ENCODE results near the gene RNF144B. TPM values are rescaled to one million over a fixed set of nuclear protein-coding genes. Genes with fewer than 3 reads are reported as not detected.

RNF144B gene
- total RNA-seq, 1 donor from 2014 or later, result 6.3 TPM

DNA sequence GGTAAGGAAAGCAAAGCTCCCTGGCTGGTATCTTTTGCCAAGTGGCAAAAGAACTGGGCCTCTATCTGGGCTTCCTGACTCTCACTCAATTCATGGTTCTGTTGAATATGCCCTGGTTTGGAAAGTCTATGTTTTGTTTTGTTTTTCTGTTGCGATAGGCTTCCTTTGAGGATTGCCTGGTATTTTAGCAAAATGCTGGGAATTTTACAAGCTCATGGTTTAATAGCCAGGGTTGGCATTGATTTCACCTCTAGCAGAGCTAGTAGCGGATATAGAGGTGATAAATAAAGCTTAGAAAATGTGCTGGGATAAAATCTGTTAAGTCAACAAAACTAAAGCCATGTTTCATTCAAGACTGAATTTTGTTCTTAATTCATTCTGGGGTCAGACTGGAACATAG is 109.9 kb downstream of the RNF144B start:
- DNase-seq (ENCODE audit: low read depth), result no peak

GRCh38 chr6:18498408-18498807 is 111.3 kb downstream of the RNF144B start:
- no peak for DNase-seq (ENCODE audit: low read depth)
- TF ChIP-seq CTCF (conservative IDR thresholded peaks at IDR 0.05; ENCODE audit: low read depth, low read length), result no peak
- H3K4me3 ChIP-seq (ENCODE audit: low read depth, low read length), result no peak overlapping the region

More for the DNA sequence above, 109.9 kb downstream of the RNF144B start:
- H3K4me3 ChIP-seq (ENCODE audit: low read depth, low read length), result no peak overlapping the region
- no peak for TF ChIP-seq CTCF (conservative IDR thresholded peaks at IDR 0.05; ENCODE audit: low read depth, low read length)

- DNase-seq (ENCODE audit: low read depth), result no peak
- TF ChIP-seq CTCF (conservative IDR thresholded peaks at IDR 0.05; ENCODE audit: low read depth, low read length), result no peak
- no peak overlapping the region for H3K4me3 ChIP-seq (ENCODE audit: low read depth, low read length)
These were observed 113.9 kb downstream of the RNF144B start for GRCh38 chr6:18500921-18501662.

GRCh38 chr6:18501663-18502013 is 114.5 kb downstream of the RNF144B start:
- peak; percentile 89 for DNase-seq (ENCODE audit: low read depth)
- no peak for TF ChIP-seq CTCF (conservative IDR thresholded peaks at IDR 0.05; ENCODE audit: low read depth, low read length)

DNA sequence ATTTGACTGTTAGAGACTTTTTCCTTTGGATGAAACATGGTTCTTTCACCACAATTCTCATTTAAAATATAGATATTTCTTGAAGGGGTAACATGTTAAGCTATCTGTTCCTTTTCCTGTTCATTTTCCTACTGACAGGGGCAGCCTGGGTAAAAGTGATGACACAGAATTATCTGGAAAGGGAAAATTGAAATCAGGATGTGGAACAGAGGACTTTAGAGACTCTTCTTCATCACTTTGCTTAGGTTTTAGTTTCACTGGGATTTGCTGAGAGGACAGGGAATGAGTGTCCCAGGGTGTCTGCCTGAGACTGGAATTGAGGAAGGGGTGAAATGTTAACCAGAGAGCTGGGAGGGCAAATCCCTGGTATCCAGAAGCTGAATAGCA is 116.0 kb downstream of the RNF144B start:
- no peak for TF ChIP-seq CTCF (conservative IDR thresholded peaks at IDR 0.05; ENCODE audit: low read depth, low read length)
- H3K4me3 ChIP-seq (ENCODE audit: low read depth, low read length), result peak overlapping the region; percentile 37
- no peak for DNase-seq (ENCODE audit: low read depth)

More at GRCh38 chr6:18501663-18502013, 114.5 kb downstream of the RNF144B start:
- H3K4me3 ChIP-seq (ENCODE audit: low read depth, low read length), result no peak overlapping the region

GRCh38 chr6:18503593-18504231 is 116.6 kb downstream of the RNF144B start:
- peak; percentile 94 for DNase-seq (ENCODE audit: low read depth)
- H3K4me3 ChIP-seq (ENCODE audit: low read depth, low read length), result peak overlapping the region; percentile 37
- peak; percentile 99 for TF ChIP-seq CTCF (conservative IDR thresholded peaks at IDR 0.05; ENCODE audit: low read depth, low read length)

GRCh38 chr6:18504232-18504596 is 117.1 kb downstream of the RNF144B start:
- H3K4me3 ChIP-seq (ENCODE audit: low read depth, low read length), result peak overlapping the region; percentile 37
- no peak for TF ChIP-seq CTCF (conservative IDR thresholded peaks at IDR 0.05; ENCODE audit: low read depth, low read length)
- no peak for DNase-seq (ENCODE audit: low read depth)

Measured in epithelial cell of proximal tubule (primary cell).